Cardiac fibroblast (primary cell): ENCODE measurements around the gene FOXP4.

Experiments
- DNase-seq, 2 donors: peaks; one replicate each; pipeline versions ENCODE4 v3.0.0 to v3.0.0-alpha.2; 2010; ENCODE audit warnings: low read depth in 2 of 2
- H3K4me3 ChIP-seq, 2 donors: replicated peaks in 1 of 2; 1 replicate in 1 of 2; 2 replicates in 1 of 2; pipeline ENCODE4 v1.5.1; 2011; ENCODE audit warnings: low read depth in 2 of 2, low read length in 2 of 2, mild to moderate bottlenecking in 2 of 2, moderate library complexity in 1 of 2
- TF ChIP-seq, protein P1 (sequence below): IDR thresholded peaks from one replicate; pipeline ENCODE4 v1.5.1; 2011; ENCODE audit warnings: low read depth, mild to moderate bottlenecking, low read length, inconsistent platforms

Gene FOXP4, protein sequence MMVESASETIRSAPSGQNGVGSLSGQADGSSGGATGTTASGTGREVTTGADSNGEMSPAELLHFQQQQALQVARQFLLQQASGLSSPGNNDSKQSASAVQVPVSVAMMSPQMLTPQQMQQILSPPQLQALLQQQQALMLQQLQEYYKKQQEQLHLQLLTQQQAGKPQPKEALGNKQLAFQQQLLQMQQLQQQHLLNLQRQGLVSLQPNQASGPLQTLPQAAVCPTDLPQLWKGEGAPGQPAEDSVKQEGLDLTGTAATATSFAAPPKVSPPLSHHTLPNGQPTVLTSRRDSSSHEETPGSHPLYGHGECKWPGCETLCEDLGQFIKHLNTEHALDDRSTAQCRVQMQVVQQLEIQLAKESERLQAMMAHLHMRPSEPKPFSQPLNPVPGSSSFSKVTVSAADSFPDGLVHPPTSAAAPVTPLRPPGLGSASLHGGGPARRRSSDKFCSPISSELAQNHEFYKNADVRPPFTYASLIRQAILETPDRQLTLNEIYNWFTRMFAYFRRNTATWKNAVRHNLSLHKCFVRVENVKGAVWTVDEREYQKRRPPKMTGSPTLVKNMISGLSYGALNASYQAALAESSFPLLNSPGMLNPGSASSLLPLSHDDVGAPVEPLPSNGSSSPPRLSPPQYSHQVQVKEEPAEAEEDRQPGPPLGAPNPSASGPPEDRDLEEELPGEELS

DNA sequence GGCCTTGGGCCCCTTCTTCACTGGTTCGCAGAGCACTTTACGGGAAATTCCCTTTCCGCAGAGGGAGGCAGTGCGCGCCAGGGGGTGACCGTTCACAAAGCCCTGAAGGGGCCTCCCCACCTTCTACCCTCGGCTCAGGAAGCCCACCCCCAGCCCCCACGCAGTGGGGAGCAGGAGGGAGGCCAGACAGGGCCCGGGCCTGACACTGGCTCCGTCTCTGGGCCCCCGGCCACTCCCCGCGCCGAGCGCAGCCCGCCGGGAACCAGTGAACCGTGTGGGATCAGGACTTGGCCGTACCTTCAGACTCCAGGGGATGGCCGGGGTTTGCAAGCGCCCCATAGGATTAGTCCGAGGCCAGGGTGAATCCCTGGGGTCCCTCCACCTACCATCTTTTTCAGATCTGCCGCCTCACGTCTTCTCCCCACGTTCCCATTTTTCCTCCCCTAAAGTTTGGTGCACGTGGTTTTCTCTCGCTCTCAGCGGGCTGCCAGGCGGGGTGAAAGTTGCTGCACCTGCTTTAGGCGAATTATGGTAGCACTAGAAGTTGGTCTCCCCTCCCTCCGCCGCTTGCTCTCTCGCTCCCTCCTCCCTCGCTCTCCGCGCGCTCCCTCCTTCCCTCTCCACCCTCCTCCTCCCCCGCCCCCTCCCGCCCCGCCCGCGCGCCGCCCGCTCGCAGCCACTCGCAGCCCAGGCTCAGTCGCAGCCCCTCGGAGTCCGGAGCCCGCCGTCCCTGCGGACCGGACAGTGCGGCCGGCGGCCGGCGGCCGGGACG, at the start of gene FOXP4:
Gene FOXP4 (plus strand): TSS at position 679 of the 772 bp plus-strand sequence. CDS start 19,380 bp downstream, outside the sequence.
- TF ChIP-seq, protein P1, sequence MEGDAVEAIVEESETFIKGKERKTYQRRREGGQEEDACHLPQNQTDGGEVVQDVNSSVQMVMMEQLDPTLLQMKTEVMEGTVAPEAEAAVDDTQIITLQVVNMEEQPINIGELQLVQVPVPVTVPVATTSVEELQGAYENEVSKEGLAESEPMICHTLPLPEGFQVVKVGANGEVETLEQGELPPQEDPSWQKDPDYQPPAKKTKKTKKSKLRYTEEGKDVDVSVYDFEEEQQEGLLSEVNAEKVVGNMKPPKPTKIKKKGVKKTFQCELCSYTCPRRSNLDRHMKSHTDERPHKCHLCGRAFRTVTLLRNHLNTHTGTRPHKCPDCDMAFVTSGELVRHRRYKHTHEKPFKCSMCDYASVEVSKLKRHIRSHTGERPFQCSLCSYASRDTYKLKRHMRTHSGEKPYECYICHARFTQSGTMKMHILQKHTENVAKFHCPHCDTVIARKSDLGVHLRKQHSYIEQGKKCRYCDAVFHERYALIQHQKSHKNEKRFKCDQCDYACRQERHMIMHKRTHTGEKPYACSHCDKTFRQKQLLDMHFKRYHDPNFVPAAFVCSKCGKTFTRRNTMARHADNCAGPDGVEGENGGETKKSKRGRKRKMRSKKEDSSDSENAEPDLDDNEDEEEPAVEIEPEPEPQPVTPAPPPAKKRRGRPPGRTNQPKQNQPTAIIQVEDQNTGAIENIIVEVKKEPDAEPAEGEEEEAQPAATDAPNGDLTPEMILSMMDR: no peak
- peak; percentile 96 for DNase-seq
- peak within 1 kb of the TSS; percentile 65 to 74 for H3K4me3 ChIP-seq

DNA sequence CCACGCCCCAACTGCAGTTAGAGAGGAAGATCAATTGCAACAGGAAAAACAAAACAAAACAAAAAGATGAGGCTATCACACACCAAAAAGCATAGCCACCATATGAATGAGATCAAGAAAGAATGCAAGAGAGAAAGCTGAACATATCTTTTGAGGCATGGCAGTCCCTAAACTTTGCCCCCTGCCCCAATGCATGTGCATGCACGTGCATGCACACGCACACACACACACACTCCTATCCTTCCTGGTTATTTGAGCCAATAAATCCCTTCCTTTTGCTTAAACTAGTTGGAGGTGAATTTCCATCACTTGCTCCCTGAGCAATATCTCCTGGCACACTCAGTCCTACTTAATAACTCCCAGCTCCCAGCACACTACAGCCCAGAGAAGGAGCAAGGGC, 48.6 kb upstream of the FOXP4 start:
- DNase-seq: no peak
- TF ChIP-seq, protein P1: no peak
- H3K4me3 ChIP-seq: no peak overlapping the region

DNA sequence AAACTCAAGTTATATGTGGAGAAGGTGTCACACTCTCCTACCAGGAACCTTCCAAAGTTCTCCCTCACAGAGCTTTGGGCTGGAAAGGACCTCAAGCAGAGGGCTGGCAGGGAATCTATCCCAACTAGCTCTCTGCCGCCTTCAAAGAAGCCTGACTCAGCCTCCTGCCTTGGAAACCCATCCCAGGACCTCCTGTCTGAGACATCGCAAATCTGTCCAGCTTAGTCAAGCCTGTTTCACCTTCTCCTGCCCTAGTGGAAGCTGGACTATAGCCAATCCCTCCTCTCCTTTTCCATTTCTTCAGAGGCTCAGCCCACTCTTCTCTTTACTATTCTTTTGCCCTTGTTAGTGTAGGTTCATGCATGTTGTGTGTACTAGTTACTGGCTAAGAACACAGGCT, 48.2 kb upstream of the FOXP4 start:
- TF ChIP-seq, protein P1: no peak
- no peak overlapping the region for H3K4me3 ChIP-seq
- DNase-seq: peak; percentile 15 to 30

DNA sequence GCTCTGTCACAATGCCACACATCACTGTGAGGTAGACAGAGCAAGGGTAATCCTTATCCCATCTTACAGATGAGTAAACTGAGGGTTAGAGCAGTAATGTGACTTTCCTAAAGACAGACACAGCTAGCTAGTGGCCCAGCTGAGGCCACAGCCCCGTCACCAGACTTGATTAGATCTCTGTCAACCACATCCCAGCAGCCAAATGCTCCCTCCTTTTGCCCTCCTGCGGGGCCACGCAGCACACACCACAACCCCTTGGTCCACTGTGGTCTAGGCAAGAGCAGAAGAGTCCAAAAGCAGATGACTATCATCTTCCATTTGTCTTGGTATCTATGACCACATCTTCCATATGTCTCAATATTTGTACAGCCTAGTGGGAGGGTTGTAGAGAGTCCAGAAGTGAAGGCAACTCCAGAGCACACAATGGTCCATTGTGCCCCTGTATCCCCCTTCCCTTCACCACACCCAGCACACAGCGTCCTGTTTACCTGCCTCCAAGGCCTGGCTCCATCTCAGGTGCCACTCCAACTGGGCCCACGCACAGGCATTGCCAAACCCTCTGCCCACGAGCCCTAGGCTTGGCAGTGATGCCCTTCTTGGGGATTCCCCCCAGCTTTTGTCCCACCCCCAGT, 47.1 kb upstream of the FOXP4 start:
- no peak for DNase-seq
- H3K4me3 ChIP-seq: no peak overlapping the region
- TF ChIP-seq, protein P1: no peak

- TF ChIP-seq, protein P1: no peak
- no peak overlapping the region for H3K4me3 ChIP-seq
- no peak for DNase-seq
Observed at GRCh38 chr6:41500561-41500960, 45.6 kb upstream of the FOXP4 start.

GRCh38 chr6:41502566-41502916, 43.6 kb upstream of the FOXP4 start:
- TF ChIP-seq, protein P1: no peak
- DNase-seq: no peak
- no peak overlapping the region for H3K4me3 ChIP-seq
